IMR-90 (cell line): ENCODE measurements around the gene OTUD5. TPM values are rescaled to one million over a fixed set of nuclear protein-coding genes. Genes with fewer than 3 reads are reported as not detected.

ENCODE experiments used
- ATAC-seq: fragments of 200-7000 bp; cut with Tn5 transposase; 2 replicates; pipeline ENCODE4 v1.9.1; 2020; ENCODE audit warnings: low read depth, mild to moderate bottlenecking, moderate library complexity
- BruUV-seq: library from RNA; stranded (reverse); fragments of 400-500 nt; replicated peaks from 2 replicates; lab custom pipeline; 2021; lab: Mats Ljungman, UMichigan
- CTCF ChIA-PET: fragments of 300-600 bp; formaldehyde crosslinking; extraction: SDS; loops from one replicate; lab custom pipeline; 2021; ENCODE audit warnings: antibody characterized with exemption; lab: Yijun Ruan, JAX
- POLR2A ChIA-PET: fragments of 300-600 bp; sonication (Branson Sonifier 250); formaldehyde crosslinking; loops from one replicate; lab custom pipeline; 2022; ENCODE audit warnings: antibody characterized with exemption; ENCODE audit not compliant: unreplicated experiment; lab: Charles Lee
- DNase-seq: peaks from one replicate; pipeline ENCODE4 v3.0.0; 2013
- H2AFZ ChIP-seq: replicated peaks from 2 replicates; pipeline ENCODE3; 2013; ENCODE audit warnings: low read length, mild to moderate bottlenecking; ENCODE audit not compliant: poor library complexity
- H2AK5ac ChIP-seq: 2 replicates; pipeline ENCODE4 v1.6.1; 2013; ENCODE audit warnings: low read depth, low read length, inconsistent platforms
- H2AK9ac ChIP-seq: replicated peaks from 2 replicates; pipeline ENCODE3; 2013; ENCODE audit warnings: mild to moderate bottlenecking, low read depth, low read length, moderate library complexity; ENCODE audit not compliant: poor library complexity
- H2BK120ac ChIP-seq: 2 replicates; pipeline ENCODE4 v1.6.1; 2013; ENCODE audit warnings: low read depth, low read length, inconsistent platforms
- H2BK15ac ChIP-seq: 3 replicates; pipeline ENCODE4 v1.6.1; 2013; ENCODE audit warnings: low read depth, low read length, inconsistent platforms
- H2BK20ac ChIP-seq: 2 replicates; pipeline ENCODE4 v1.6.1; 2013; ENCODE audit warnings: low read depth, mild to moderate bottlenecking, inconsistent platforms, low read length, moderate library complexity
- H2BK5ac ChIP-seq: 2 replicates; pipeline ENCODE4 v1.6.1; 2013; ENCODE audit warnings: mild to moderate bottlenecking, low read depth, low read length, inconsistent platforms; ENCODE audit not compliant: poor library complexity, severe bottlenecking
- H3K14ac ChIP-seq: replicated peaks from 2 replicates; pipeline ENCODE4 v1.6.1; 2013; ENCODE audit warnings: low read depth, low read length, inconsistent platforms
- H3K18ac ChIP-seq: 2 replicates; pipeline ENCODE4 v1.6.1; 2013; ENCODE audit warnings: low read depth, low read length, control low read depth
- H3K23ac ChIP-seq: 2 replicates; pipeline ENCODE4 v1.6.1; 2013; ENCODE audit warnings: low read depth, low read length, inconsistent platforms
- H3K27ac ChIP-seq: 2 replicates; pipeline ENCODE4 v1.5.1; 2013; ENCODE audit warnings: mild to moderate bottlenecking, control low read depth, low read length; ENCODE audit not compliant: insufficient read depth
- H3K27me3 ChIP-seq: 2 replicates; pipeline ENCODE4 v1.6.1; 2013; ENCODE audit warnings: low read length; ENCODE audit not compliant: control insufficient read depth, insufficient read depth
- H3K36me3 ChIP-seq: 2 replicates; pipeline ENCODE4 v1.6.1; 2013; ENCODE audit warnings: low read length, mixed read lengths; ENCODE audit not compliant: control insufficient read depth, insufficient read depth
- H3K4ac ChIP-seq: 2 replicates; pipeline ENCODE4 v1.6.1; 2013; ENCODE audit warnings: low read depth, low read length, inconsistent platforms
- H3K4me1 ChIP-seq: 2 replicates; pipeline ENCODE4 v1.6.1; 2013; ENCODE audit warnings: low read length, mixed read lengths; ENCODE audit not compliant: control insufficient read depth, insufficient read depth
- H3K4me2 ChIP-seq: 2 replicates; pipeline ENCODE4 v1.6.1; 2013; ENCODE audit warnings: low read depth, mild to moderate bottlenecking, control low read depth, low read length, moderate library complexity
- H3K4me3 ChIP-seq: 2 replicates; pipeline ENCODE4 v1.5.1; 2013; ENCODE audit warnings: low read depth, mild to moderate bottlenecking, control low read depth, low read length, moderate library complexity; ENCODE audit not compliant: insufficient read depth
- H3K56ac ChIP-seq: 2 replicates; pipeline ENCODE4 v1.6.1; 2013; ENCODE audit warnings: low read length, inconsistent platforms; ENCODE audit not compliant: insufficient read depth; ENCODE audit errors: extremely low read depth
- H3K79me1 ChIP-seq, 2 experiments: 2 replicates each; pipeline ENCODE4 v1.6.1; 2013; ENCODE audit warnings: low read length in 2 of 2, inconsistent platforms in 1 of 2, low read depth in 1 of 2
- H3K9ac ChIP-seq: 2 replicates; pipeline ENCODE4 v1.6.1; 2013; ENCODE audit warnings: low read depth, low read length, control low read depth
- H3K9me1 ChIP-seq: 2 replicates; pipeline ENCODE4 v1.6.1; 2013; ENCODE audit warnings: low read length, inconsistent platforms; ENCODE audit not compliant: insufficient read depth
- H3K9me3 ChIP-seq: 2 replicates; pipeline ENCODE4 v1.6.1; 2013; ENCODE audit warnings: low read length; ENCODE audit not compliant: control insufficient read depth, insufficient read depth
- H4K20me1 ChIP-seq: 2 replicates; pipeline ENCODE4 v1.6.1; 2013; ENCODE audit warnings: low read length, inconsistent platforms; ENCODE audit not compliant: insufficient read depth
- H4K5ac ChIP-seq: 2 replicates; pipeline ENCODE4 v1.6.1; 2013; ENCODE audit warnings: mild to moderate bottlenecking, low read depth, low read length, control low read depth
- H4K8ac ChIP-seq, 2 experiments: 2 replicates each; pipeline ENCODE4 v1.6.1; 2013; ENCODE audit warnings: low read depth in 2 of 2, low read length in 2 of 2, control low read depth in 1 of 2, inconsistent platforms in 1 of 2
- H4K91ac ChIP-seq: 2 replicates; pipeline ENCODE4 v1.6.1; 2013; ENCODE audit warnings: low read depth, low read length, inconsistent platforms; ENCODE audit not compliant: insufficient read depth
- CEBPB ChIP-seq: IDR thresholded peaks from 2 replicates; pipeline ENCODE4 v1.6.1; 2012; ENCODE audit warnings: low read depth, low read length, improper control_type of control experiment
- POLR2A ChIP-seq: IDR thresholded peaks from 2 replicates; pipeline ENCODE4 v1.6.1; 2012; ENCODE audit warnings: mild to moderate bottlenecking, low read depth, low read length
- RAD21 ChIP-seq: IDR thresholded peaks from 2 replicates; pipeline ENCODE4 v1.6.1; 2012; ENCODE audit warnings: low read length, improper control_type of control experiment
- WGBS, 2 experiments: methylation state at CpG; one replicate each; pipeline versions ENCODE4 v1.1.5 to v1.1.7; 2013; ENCODE audit warnings: missing lambda C conversion rate in 2 of 2; ENCODE audit not compliant: insufficient read length in 1 of 2; ENCODE audit errors: extremely low coverage in 2 of 2; 5-methylcytosine and 5-hydroxymethylcytosine counted together
- dilution Hi-C: fragments of 300-500 bp; cut with HindIII; formaldehyde crosslinking; loops from one replicate; pipeline ENCODE4 v1.14.3; 2018; ENCODE audit warnings: low sequenced_read_pairs; ENCODE audit not compliant: unreplicated experiment
- in situ Hi-C: fragments of 300-500 bp; cut with MboI; formaldehyde crosslinking; loops from 3 replicates; pipeline ENCODE4 v1.14.3; 2019; ENCODE audit warnings: low sequenced_read_pairs, inconsistent platforms, mixed read lengths
- intact Hi-C: fragments of 100-400 bp; cut with micrococcal nuclease; formaldehyde crosslinking; loops from 2 replicates; pipeline ENCODE4 v1.10.0; 2022
- polyA plus RNA-seq, 3 experiments: library from polyadenylated mRNA; depleted of rRNA; stranded (reverse); fragments of >200 nt; gene quantifications; 2 replicates each; pipeline ENCODE4 v1.2.3, GENCODE V29; 2012; ENCODE audit warnings: low replicate concordance in 1 of 3
- total RNA-seq: library from RNA; depleted of rRNA; stranded (reverse); fragments of >200 nt; gene quantifications from 2 replicates; pipeline ENCODE4 v1.2.3, GENCODE V29; 2012

OTUD5 gene
- total and polyA plus RNA-seq, 2 of the 4 experiments (the other 2 are of a cell fraction), result 30.6 to 50.4 TPM

GRCh38 chrX:48892896-48893295 is 64.5 kb downstream of the OTUD5 start:
- ChIA-PET CTCF (no interaction called here), POLR2A (no interaction called here)
- Histone ChIP-seq H2BK20ac (no peak overlapping the region), H4K8ac (no peak overlapping the region), H2BK5ac (no peak overlapping the region), H3K18ac (no peak overlapping the region), H4K91ac (no peak overlapping the region), H3K14ac (no peak overlapping the region), H2BK120ac (no peak overlapping the region), H3K27ac (no peak overlapping the region), H3K4me3 (no peak overlapping the region), H4K20me1 (peaks cover 5% of the 10 kb centered on the region; the same call in 1 of the 2 replicates), H3K79me1 (peaks cover 6 to 15% of the 10 kb centered on the region in 2 experiments; a peak in 3 of 4 replicates), H3K4me2 (no peak overlapping the region), H2BK15ac (no peak overlapping the region), H3K23ac (no peak overlapping the region), H3K4ac (no peak overlapping the region), H2AK9ac (no peak overlapping the region), H2AK5ac (no peak overlapping the region), H2AFZ (no peak overlapping the region), H4K5ac (no peak overlapping the region), H3K36me3 (no peaks in the 10 kb centered on the region), H3K56ac (no peak overlapping the region), H3K9me3 (no peaks in the 10 kb centered on the region), H3K27me3 (no peaks in the 10 kb centered on the region), H3K9me1 (0 out of 2 replicates have a peak, but pooled peaks cover 7% of the 10 kb centered on the region), H3K4me1 (0 out of 2 replicates have a peak, but pooled peaks cover 2% of the 10 kb centered on the region), H3K9ac (no peak overlapping the region)
- no peak for ATAC-seq
- TF ChIP-seq POLR2A, result no peak
- TF ChIP-seq CEBPB, result no peak
- TF ChIP-seq RAD21, result no peak
- no CpG with 5 or more reads among the region's 4 CpGs for WGBS, 2 experiments
- in situ Hi-C loops (no loop called here), dilution Hi-C loops (no loop called here), intact Hi-C loops (no loop called here)
- BruUV-seq, result no TSS peak
- DNase-seq, result no peak
